Neural progenitor cell (in vitro differentiated cells): Measurements from ENCODE around the gene RARRES1. TPM values are rescaled to one million over a fixed set of nuclear protein-coding genes. Genes with fewer than 3 reads are reported as not detected.

ENCODE experiments used
- DNase-seq: peaks from one replicate; pipeline ENCODE4 v3.0.0-alpha.2; 2016; ENCODE audit warnings: low spot score
- H2AFZ ChIP-seq: fragments of 200-600 bp; sonication (generic); replicated peaks from 2 replicates; pipeline ENCODE4 v1.6.1; 2016; ENCODE audit warnings: antibody characterized with exemption
- H3F3A ChIP-seq: fragments of 200-600 bp; sonication (generic); 2 replicates; pipeline ENCODE4 v1.6.1; 2016; ENCODE audit warnings: antibody characterized with exemption, low read depth
- H3K27ac ChIP-seq: fragments of 200-600 bp; sonication (generic); 2 replicates; pipeline ENCODE4 v1.5.1; 2016; ENCODE audit warnings: mild to moderate bottlenecking
- H3K27me3 ChIP-seq: fragments of 200-600 bp; sonication (generic); 2 replicates; pipeline ENCODE4 v1.6.1; 2016; ENCODE audit warnings: mild to moderate bottlenecking, moderate library complexity
- H3K36me3 ChIP-seq: fragments of 200-600 bp; sonication (generic); 2 replicates; pipeline ENCODE4 v1.5.1; 2016
- H3K4me1 ChIP-seq: fragments of 200-600 bp; sonication (generic); 2 replicates; pipeline ENCODE4 v1.6.1; 2016; ENCODE audit warnings: mixed run types
- H3K4me2 ChIP-seq: fragments of 200-600 bp; sonication (generic); 2 replicates; pipeline ENCODE4 v1.6.1; 2016
- H3K4me3 ChIP-seq: fragments of 200-600 bp; sonication (generic); 2 replicates; pipeline ENCODE4 v1.5.1; 2016
- H3K79me2 ChIP-seq: fragments of 200-600 bp; sonication (generic); 2 replicates; pipeline ENCODE4 v1.6.1; 2016; ENCODE audit warnings: low read depth
- H3K9ac ChIP-seq: fragments of 200-600 bp; sonication (generic); 2 replicates; pipeline ENCODE4 v1.6.1; 2016
- H3K9me3 ChIP-seq: fragments of 200-600 bp; sonication (generic); 2 replicates; pipeline ENCODE4 v1.5.1; 2016; ENCODE audit warnings: low read depth
- H4K20me1 ChIP-seq: fragments of 200-600 bp; sonication (generic); 2 replicates; pipeline ENCODE4 v1.6.1; 2016; ENCODE audit warnings: low read depth
- H3K27ac Mint-ChIP-seq: 3 replicates; pipeline ENCODE4 v1.8.0; 2021; ENCODE audit warnings: mixed read lengths
- H3K27me3 Mint-ChIP-seq: 2 replicates; pipeline ENCODE4 v1.8.0; 2022; ENCODE audit warnings: low read depth, mild to moderate bottlenecking, inconsistent platforms, moderate library complexity, mixed read lengths; ENCODE audit not compliant: insufficient read depth
- H3K36me3 Mint-ChIP-seq: 3 replicates; pipeline ENCODE4 v1.8.0; 2021; ENCODE audit warnings: mixed read lengths
- H3K4me1 Mint-ChIP-seq: 3 replicates; pipeline ENCODE4 v1.8.0; 2021; ENCODE audit warnings: mixed read lengths
- H3K4me3 Mint-ChIP-seq: 3 replicates; pipeline ENCODE4 v1.8.0; 2021; ENCODE audit warnings: mild to moderate bottlenecking, moderate library complexity, mixed read lengths
- H3K9me3 Mint-ChIP-seq: 3 replicates; pipeline ENCODE4 v1.8.0; 2020; ENCODE audit warnings: mixed read lengths
- EZH2 ChIP-seq: fragments of 200-600 bp; sonication (generic); IDR thresholded peaks from 2 replicates; pipeline ENCODE4 v1.6.1; 2017; ENCODE audit warnings: antibody characterized with exemption, mild to moderate bottlenecking, moderate library complexity
- EZH2phosphoT487 ChIP-seq: fragments of 200-600 bp; sonication (generic); IDR thresholded peaks from 2 replicates; pipeline ENCODE4 v1.6.1; 2017; ENCODE audit warnings: antibody characterized with exemption
- total RNA-seq: library from RNA; depleted of rRNA; stranded (reverse); fragments of >200 nt; gene quantifications from 2 replicates; pipeline ENCODE4 v1.2.3, GENCODE V29; 2015; ENCODE audit warnings: low replicate concordance
- TF ChIP-seq, protein P1 (sequence below): fragments of 200-600 bp; sonication (generic); IDR thresholded peaks from 2 replicates; pipeline ENCODE4 v1.5.1; 2017; ENCODE audit warnings: antibody characterized with exemption, mild to moderate bottlenecking

The RARRES1 gene, protein sequence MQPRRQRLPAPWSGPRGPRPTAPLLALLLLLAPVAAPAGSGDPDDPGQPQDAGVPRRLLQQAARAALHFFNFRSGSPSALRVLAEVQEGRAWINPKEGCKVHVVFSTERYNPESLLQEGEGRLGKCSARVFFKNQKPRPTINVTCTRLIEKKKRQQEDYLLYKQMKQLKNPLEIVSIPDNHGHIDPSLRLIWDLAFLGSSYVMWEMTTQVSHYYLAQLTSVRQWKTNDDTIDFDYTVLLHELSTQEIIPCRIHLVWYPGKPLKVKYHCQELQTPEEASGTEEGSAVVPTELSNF
- 0.21 and 0.62 TPM in 2 replicates for total RNA-seq

- H3K4me2 ChIP-seq = peak within 1 kb of the TSS; percentile 87
- H3K27me3 Mint-ChIP-seq = peaks cover 17% of the 10 kb centered on the region
Observed at GRCh38 chr3:158731938-158732855, at the start of gene RARRES1. Gene RARRES1 (minus strand): TSS chr3:158732457. CDS start chr3:158732415, 42 bp downstream.

GRCh38 chr3:158781849-158782248 lies 49.6 kb upstream of the RARRES1 start:
- Mint-ChIP-seq H3K27me3 (no peaks in the 10 kb centered on the region), H3K9me3 (no peaks in the 10 kb centered on the region), H3K27ac (no peak overlapping the region), H3K4me3 (no peak overlapping the region), H3K4me1 (no peaks in the 10 kb centered on the region), H3K36me3 (no peaks in the 10 kb centered on the region)
- no peaks in the 10 kb centered on the region for H3K9me3 ChIP-seq
- no peak overlapping the region for H2AFZ ChIP-seq
- no peak overlapping the region for H3K27ac ChIP-seq
- H3K4me2 ChIP-seq = no peak overlapping the region
- H3K79me2 ChIP-seq = no peaks in the 10 kb centered on the region
- DNase-seq = no peak
- H3K4me3 ChIP-seq = no peak overlapping the region
- no peaks in the 10 kb centered on the region for H4K20me1 ChIP-seq
- H3F3A ChIP-seq = no peaks in the 10 kb centered on the region
- no peaks in the 10 kb centered on the region for H3K36me3 ChIP-seq
- H3K4me1 ChIP-seq = no peaks in the 10 kb centered on the region
- TF ChIP-seq, protein P1, sequence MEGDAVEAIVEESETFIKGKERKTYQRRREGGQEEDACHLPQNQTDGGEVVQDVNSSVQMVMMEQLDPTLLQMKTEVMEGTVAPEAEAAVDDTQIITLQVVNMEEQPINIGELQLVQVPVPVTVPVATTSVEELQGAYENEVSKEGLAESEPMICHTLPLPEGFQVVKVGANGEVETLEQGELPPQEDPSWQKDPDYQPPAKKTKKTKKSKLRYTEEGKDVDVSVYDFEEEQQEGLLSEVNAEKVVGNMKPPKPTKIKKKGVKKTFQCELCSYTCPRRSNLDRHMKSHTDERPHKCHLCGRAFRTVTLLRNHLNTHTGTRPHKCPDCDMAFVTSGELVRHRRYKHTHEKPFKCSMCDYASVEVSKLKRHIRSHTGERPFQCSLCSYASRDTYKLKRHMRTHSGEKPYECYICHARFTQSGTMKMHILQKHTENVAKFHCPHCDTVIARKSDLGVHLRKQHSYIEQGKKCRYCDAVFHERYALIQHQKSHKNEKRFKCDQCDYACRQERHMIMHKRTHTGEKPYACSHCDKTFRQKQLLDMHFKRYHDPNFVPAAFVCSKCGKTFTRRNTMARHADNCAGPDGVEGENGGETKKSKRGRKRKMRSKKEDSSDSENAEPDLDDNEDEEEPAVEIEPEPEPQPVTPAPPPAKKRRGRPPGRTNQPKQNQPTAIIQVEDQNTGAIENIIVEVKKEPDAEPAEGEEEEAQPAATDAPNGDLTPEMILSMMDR = no peak
- TF ChIP-seq EZH2phosphoT487 (no peak), EZH2 (no peak)
- no peaks in the 10 kb centered on the region for H3K27me3 ChIP-seq
- H3K9ac ChIP-seq = no peak overlapping the region

More at GRCh38 chr3:158731938-158732855, at the start of gene RARRES1:
- TF ChIP-seq EZH2 (peak; percentile 28), EZH2phosphoT487 (no peak)
- TF ChIP-seq, protein P1 = peak; percentile 26
- H3K4me3 ChIP-seq = peak within 1 kb of the TSS; percentile 59
- no peaks in the 10 kb centered on the region for H3K9me3 ChIP-seq
- H3K27ac Mint-ChIP-seq = no peak within 1 kb of the TSS
- H3K4me1 Mint-ChIP-seq = peaks cover 7% of the 10 kb centered on the region
- peaks cover 24% of the 10 kb centered on the region for H3K27me3 ChIP-seq
- H3K9me3 Mint-ChIP-seq = peaks cover 7% of the 10 kb centered on the region
- peak within 1 kb of the TSS; percentile 89 for H2AFZ ChIP-seq
- no peaks in the 10 kb centered on the region for H3F3A ChIP-seq
- H3K36me3 Mint-ChIP-seq = peaks cover 2% of the 10 kb centered on the region
- peak within 1 kb of the TSS; percentile 9 for H3K9ac ChIP-seq
- peaks cover 6% of the 10 kb centered on the region for H3K4me1 ChIP-seq
- H3K4me3 Mint-ChIP-seq = peak within 1 kb of the TSS; percentile 78
- H3K27ac ChIP-seq = no peak within 1 kb of the TSS
- H4K20me1 ChIP-seq = no peaks in the 10 kb centered on the region
- no peaks in the 10 kb centered on the region for H3K79me2 ChIP-seq
- DNase-seq = peak; percentile 81
- H3K36me3 ChIP-seq = no peaks in the 10 kb centered on the region

DNA sequence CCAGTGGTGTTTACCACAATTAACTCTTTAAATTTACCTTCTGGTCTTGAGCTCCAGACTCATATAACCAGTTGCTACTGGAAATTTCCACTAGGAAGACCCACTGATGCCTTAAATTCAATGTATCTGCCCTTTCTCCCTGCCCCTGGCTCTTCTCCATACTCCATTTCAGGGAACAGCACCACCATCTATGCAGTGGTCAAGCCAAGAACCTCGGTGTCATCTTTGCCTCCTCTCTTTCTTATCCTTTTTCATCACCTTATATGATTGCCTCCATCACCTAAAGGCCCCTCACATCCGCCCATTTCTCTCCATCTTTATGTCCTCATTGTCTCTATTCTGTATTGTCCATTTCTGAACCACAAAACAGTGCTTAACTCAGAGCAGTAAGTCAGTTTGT lies 48.9 kb upstream of the RARRES1 start:
- Histone ChIP-seq H2AFZ (no peak overlapping the region), H3K27ac (no peak overlapping the region), H3K27me3 (no peaks in the 10 kb centered on the region), H3K9ac (no peak overlapping the region), H3K4me3 (no peak overlapping the region), H3K79me2 (no peaks in the 10 kb centered on the region), H3K4me1 (no peaks in the 10 kb centered on the region), H3K9me3 (no peaks in the 10 kb centered on the region), H3K36me3 (no peaks in the 10 kb centered on the region), H4K20me1 (no peaks in the 10 kb centered on the region), H3F3A (no peaks in the 10 kb centered on the region), H3K4me2 (no peak overlapping the region)
- no peaks in the 10 kb centered on the region for H3K36me3 Mint-ChIP-seq
- H3K4me1 Mint-ChIP-seq = no peaks in the 10 kb centered on the region
- H3K27me3 Mint-ChIP-seq = no peaks in the 10 kb centered on the region
- no peak overlapping the region for H3K27ac Mint-ChIP-seq
- H3K9me3 Mint-ChIP-seq = no peaks in the 10 kb centered on the region
- no peak for DNase-seq
- no peak overlapping the region for H3K4me3 Mint-ChIP-seq
- TF ChIP-seq, protein P1 = no peak
